Stimulated activated CD4-positive, alpha-beta T cell treated with anti-CD3 and anti-CD28 coated beads, Interleukin-4, amount 100 ng/mL, for 24 hours (primary cell): ENCODE measurements around the gene MKRN3.
"Not testable (repeated sequence)": the region's sequence is repeated elsewhere in the genome, so short reads cannot be mapped to it uniquely, and the experiment has no call there.

Experiments
- DNase-seq: peaks from one replicate; pipeline ENCODE4 v3.0.0-alpha.2; 2020

Gene MKRN3

DNA sequence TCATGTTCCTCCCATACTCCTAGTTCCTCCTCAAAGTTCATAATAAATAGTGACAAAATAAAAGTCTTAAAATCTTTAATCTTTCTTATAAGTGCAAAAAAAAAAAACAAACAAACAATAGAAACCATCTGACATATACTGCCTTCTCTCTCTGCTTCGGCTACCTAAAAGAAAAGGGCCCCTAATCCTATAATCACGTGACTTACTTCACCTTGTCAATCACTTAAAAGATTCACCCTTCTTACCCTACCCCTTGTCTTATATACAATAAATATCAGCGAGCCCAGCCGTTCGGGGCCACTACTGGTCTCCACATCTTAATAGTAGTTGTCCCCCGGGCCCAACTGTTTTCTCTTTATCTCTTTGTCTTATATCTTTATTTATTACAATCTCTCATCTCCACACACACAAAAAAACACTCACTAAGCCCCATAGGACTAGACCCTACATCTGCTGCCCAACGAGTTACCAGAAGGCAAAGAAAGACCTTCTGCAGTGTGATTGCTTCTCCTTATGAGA lies 28.8 kb downstream of the MKRN3 start:
- DNase-seq, result no peak

DNA sequence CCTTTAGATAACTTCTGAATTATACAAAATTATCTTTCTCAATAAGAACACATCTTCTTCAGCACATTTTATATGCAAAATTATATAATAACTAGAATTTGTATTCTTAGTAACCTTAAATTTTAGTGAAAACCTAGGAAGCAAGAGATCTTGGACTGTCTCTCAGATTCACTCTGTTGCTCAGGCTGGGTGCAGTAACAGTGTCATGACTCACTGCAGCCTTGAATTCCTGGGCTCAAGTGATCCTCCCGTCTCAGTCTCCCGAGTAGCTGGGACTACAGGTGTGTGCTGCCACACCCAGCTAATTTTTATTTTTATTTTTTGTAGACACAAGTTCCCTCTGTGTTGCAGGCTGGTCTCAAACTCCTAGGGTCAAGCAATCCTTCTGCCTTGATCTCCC lies 29.9 kb downstream of the MKRN3 start:
- DNase-seq, result no peak

DNA sequence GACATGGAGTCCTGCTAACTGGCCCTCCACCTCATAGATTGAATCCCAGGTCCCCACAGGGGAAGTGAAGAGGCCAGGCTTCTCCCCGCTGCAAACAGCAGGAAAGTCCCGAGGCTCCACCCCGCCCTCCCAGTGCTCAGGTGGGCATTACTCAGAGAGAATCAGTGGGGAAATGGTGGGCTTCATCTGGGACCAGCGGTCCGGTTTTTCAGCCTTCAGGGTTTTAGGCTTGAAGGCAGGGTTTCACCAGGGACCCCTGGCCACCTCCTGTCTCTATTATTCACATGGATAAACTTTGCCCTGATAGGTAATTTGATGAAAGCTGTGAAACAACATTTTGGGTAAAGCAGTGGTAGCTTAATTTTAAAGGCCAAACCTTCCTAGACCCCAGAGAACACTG lies 31.3 kb downstream of the MKRN3 start:
- no peak for DNase-seq

- DNase-seq, result not testable (repeated sequence)
These were observed 31.8 kb downstream of the MKRN3 start for GRCh38 chr15:23597278-23597677.

DNA sequence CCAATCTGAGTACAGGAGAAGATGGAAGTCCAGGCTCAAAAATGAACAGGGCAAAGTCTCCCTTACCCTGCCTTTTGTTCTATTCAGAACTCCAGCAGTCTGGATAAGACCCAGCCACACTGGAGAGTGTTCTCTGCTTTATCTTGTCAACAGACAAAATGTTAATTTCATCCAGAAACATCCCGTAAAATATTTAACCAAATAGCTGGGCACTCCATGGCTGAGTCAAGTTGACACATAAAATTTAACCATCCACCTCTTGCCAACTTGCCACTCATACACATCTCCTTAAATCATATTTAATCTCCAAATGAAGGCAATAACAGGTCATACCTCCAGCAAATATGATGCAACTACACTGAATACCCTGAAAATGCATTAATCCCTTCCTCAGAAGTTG lies 33.6 kb downstream of the MKRN3 start:
- no peak for DNase-seq

- no peak for DNase-seq
These were observed 36.6 kb downstream of the MKRN3 start for GRCh38 chr15:23602124-23602523.

- no peak for DNase-seq
These were observed 40.8 kb downstream of the MKRN3 start for GRCh38 chr15:23606226-23606625.

DNA sequence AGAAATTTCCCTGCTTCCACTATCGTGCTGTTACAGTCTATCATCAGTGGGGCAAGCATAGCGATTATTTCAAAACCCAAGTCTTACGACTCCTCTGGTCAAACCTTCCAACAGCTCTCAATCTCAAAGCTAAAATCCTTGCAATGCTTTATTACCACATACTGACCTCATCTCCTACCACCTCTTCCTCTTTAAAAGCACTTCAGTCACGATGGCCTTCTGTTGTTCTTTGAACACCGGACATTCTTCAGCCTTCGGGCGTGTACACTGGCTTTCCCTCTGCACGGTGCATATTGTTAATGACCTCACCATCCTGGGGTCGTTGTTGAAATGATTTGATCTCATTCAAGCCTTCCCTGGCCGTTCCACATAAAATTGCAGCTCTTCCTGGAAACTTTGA lies 51.1 kb downstream of the MKRN3 start:
- DNase-seq, result no peak
